Gastroesophageal sphincter (tissue), 4 donors: Measurements from ENCODE around the gene DHRS13. TPM values are rescaled to one million over a fixed set of nuclear protein-coding genes. Genes with fewer than 3 reads are reported as not detected.
A peak's percentile ranks its signal among the peaks of the same experiment; 100 is the strongest.

ENCODE experiments used
- ATAC-seq: fragments of 150-250 bp; one replicate; pipeline ENCODE4 v1.9.1; 2016; ENCODE audit warnings: mild to moderate bottlenecking, moderate library complexity
- H3K27ac ChIP-seq, 4 donors: fragments of 200-600 bp; sonication (generic) in 3 of 4; 1 replicate in 3 of 4; 2 replicates in 1 of 4; pipeline ENCODE4 v1.5.1; 2016 to 2019
- H3K27me3 ChIP-seq: fragments of 200-600 bp; sonication (generic); one replicate; pipeline ENCODE4 v1.5.1; 2019
- H3K36me3 ChIP-seq, 2 donors: fragments of 200-600 bp; sonication (generic); one replicate each; pipeline ENCODE4 v1.5.1; 2019; ENCODE audit warnings: control low read depth in 1 of 2
- H3K4me1 ChIP-seq, 3 donors: fragments of 200-600 bp; sonication (generic); 1 replicate in 2 of 3; 2 replicates in 1 of 3; pipeline ENCODE4 v1.5.1; 2016 to 2019; ENCODE audit warnings: control low read depth in 2 of 3
- H3K4me3 ChIP-seq, 2 donors: fragments of 200-600 bp; sonication (generic); one replicate each; pipeline ENCODE4 v1.5.1; 2019; ENCODE audit warnings: mild to moderate bottlenecking in 1 of 2, moderate library complexity in 1 of 2
- H3K9me3 ChIP-seq, 3 donors: fragments of 200-600 bp; sonication (generic); one replicate each; pipeline ENCODE4 v1.5.1; 2017 to 2019; ENCODE audit warnings: control low read depth in 2 of 3
- CTCF ChIP-seq, 4 experiments: fragments of 200-600 bp in 2 of 4; fragments of 450-650 bp in 2 of 4; sonication (generic) in 1 of 4; IDR thresholded peaks; one replicate each; pipeline ENCODE4 v1.5.1; 2017 to 2019; ENCODE audit warnings: antibody characterized with exemption in 4 of 4, mild to moderate bottlenecking in 2 of 4, moderate library complexity in 2 of 4
- EP300 ChIP-seq: sonication (generic); formaldehyde crosslinking; IDR thresholded peaks from one replicate; pipeline ENCODE4 v1.6.1; 2017; ENCODE audit warnings: antibody characterized with exemption, mild to moderate bottlenecking
- POLR2A ChIP-seq, 2 donors: fragments of 450-650 bp; IDR thresholded peaks; one replicate each; pipeline ENCODE4 v1.6.1; 2017; ENCODE audit warnings: antibody characterized with exemption in 2 of 2, mild to moderate bottlenecking in 2 of 2, moderate library complexity in 1 of 2
- POLR2AphosphoS5 ChIP-seq: sonication (generic); formaldehyde crosslinking; IDR thresholded peaks from one replicate; pipeline ENCODE4 v1.6.1; 2017; ENCODE audit warnings: antibody characterized with exemption
- WGBS, 2 donors: methylation state at CpG; one replicate each; pipeline ENCODE4 v1.1.5; 2018; ENCODE audit warnings: low coverage in 1 of 2; 5-methylcytosine and 5-hydroxymethylcytosine counted together
- total RNA-seq, 4 donors: library from RNA; depleted of rRNA; stranded (reverse); fragments of >200 nt; gene quantifications; one replicate each; pipeline ENCODE4 v1.1.0, GENCODE V29; 2016

DHRS13 gene
- total RNA-seq, result 1 to 10 TPM; 3.9 to 6.5 (median 5.2) TPM

GRCh38 chr17:28902819-28903545 lies at the start of gene DHRS13:
TSS of gene DHRS13 (minus strand) at chr17:28903079. CDS start at chr17:28902944, 135 bp downstream.
- TF ChIP-seq POLR2A (IDR thresholded peaks at IDR 0.05) (peak; percentile 3 to 10), EP300 (no peak), POLR2AphosphoS5 (peak; percentile 24), CTCF (IDR thresholded peaks at IDR 0.05) (peak; percentile 64 to 88 (median 84))
- Histone ChIP-seq H3K27me3 (no peaks in the 10 kb centered on the region), H3K9me3 (no peaks in the 10 kb centered on the region), H3K4me1 (peaks cover 0 to 60% (median 12%) of the 10 kb centered on the region in 3 donors), H3K36me3 (peaks cover 0 to 28% of the 10 kb centered on the region in 2 donors), H3K4me3 (peak within 1 kb of the TSS; percentile 44 to 86), H3K27ac (peak within 1 kb of the TSS; percentile 10 to 92 (median 86))
- WGBS, 2 donors, result 0 to 5% methylated on average over 1 to 2 of the region's 55 CpGs
- ATAC-seq, result peak; percentile 91

DNA sequence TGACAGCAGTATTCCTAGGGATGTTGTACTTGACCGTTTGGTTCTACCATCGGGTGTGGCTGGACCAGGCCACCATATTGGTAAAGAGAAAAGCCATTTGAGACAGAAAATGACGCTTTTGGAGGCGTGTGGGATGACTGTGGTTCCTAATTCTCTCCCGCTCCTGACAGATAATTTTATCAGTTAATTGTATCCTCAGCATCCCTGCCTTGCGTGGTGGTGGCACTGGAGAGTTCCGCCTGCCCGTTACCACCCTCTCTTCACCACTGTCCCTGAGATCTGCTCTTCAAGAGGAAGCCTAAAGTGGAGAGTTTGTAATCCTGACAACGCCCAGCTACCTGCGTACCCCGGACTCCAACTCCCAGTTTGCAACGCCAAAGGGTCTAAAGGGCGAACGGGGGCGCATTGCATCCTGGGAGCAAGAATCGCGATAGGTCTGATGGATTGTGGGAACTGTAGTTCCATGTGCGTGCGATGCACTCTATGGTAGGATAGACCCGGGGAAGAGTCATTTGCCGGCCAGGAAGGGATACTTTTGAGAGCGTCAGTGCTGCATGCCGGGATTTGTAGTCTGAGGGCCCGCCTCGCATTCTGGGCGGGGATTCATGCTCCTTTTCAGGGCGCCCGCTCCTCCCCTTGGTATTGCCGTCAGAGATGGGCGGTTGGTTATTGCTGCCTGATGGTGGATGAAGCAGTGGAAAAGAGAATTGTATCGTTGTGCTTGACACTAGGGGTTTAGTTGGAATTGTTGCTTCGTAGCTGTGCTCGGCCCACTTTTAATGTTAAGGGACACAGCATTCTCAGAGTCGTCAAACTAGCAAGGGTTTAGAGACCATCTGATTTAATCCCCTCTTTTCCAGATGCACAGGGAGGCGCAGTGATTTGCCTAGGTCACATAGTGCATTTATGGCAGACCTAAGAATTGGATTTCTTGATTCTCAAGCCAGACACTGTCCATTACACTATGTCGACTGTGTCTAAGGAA lies 49.4 kb upstream of the DHRS13 start:
- Histone ChIP-seq H3K4me3 (peak overlapping the region; percentile 75 to 96), H3K4me1 (peaks cover 0 to 39% (median 15%) of the 10 kb centered on the region in 3 donors), H3K36me3 (peaks cover 0 to 3% of the 10 kb centered on the region in 2 donors), H3K27ac (peak overlapping the region; percentile 95 to 100 (median 98)), H3K27me3 (no peaks in the 10 kb centered on the region), H3K9me3 (no peaks in the 10 kb centered on the region)
- ATAC-seq, result peak; percentile 89
- peak in 1 of 2 donors; percentile 24 for TF ChIP-seq POLR2A (IDR thresholded peaks at IDR 0.05)
- no peak for TF ChIP-seq EP300
- TF ChIP-seq POLR2AphosphoS5, result peak; percentile 77
- peak in 1 of 4 experiments; percentile 9 for TF ChIP-seq CTCF (IDR thresholded peaks at IDR 0.05)
- 3 to 6% methylated on average over 20 to 25 of the region's 36 CpGs for WGBS, 2 donors

GRCh38 chr17:28951428-28951990 lies 48.6 kb upstream of the DHRS13 start, which contains the start of gene PHF12:
TSS of gene PHF12 (minus strand) at chr17:28951518. CDS start at chr17:28950960, 558 bp downstream.
- Histone ChIP-seq H3K27me3 (no peaks in the 10 kb centered on the region), H3K4me3 (peak within 1 kb of the TSS; percentile 96), H3K27ac (peak within 1 kb of the TSS; percentile 95 to 100 (median 98)), H3K9me3 (no peaks in the 10 kb centered on the region), H3K36me3 (no peaks in the 10 kb centered on the region), H3K4me1 (peaks cover 0 to 46% (median 21%) of the 10 kb centered on the region in 3 donors)
- WGBS, 2 donors, result 0% methylated on average over 1 to 3 of the region's 51 CpGs
- peak; percentile 89 for ATAC-seq
- peak; percentile 79 for TF ChIP-seq POLR2A (IDR thresholded peaks at IDR 0.05)
- TF ChIP-seq POLR2AphosphoS5, result peak; percentile 87
- no peak for TF ChIP-seq EP300
- peak in 1 of 4 experiments; percentile 11 for TF ChIP-seq CTCF (IDR thresholded peaks at IDR 0.05)

- H3K4me3 ChIP-seq, result peak overlapping the region; percentile 96
- H3K9me3 ChIP-seq, result no peaks in the 10 kb centered on the region
- no peak for TF ChIP-seq POLR2AphosphoS5
- no peak for TF ChIP-seq POLR2A (IDR thresholded peaks at IDR 0.05)
- no peak for TF ChIP-seq EP300
- TF ChIP-seq CTCF (IDR thresholded peaks at IDR 0.05), result no peak
- peaks cover under 1 to 53% (median 28%) of the 10 kb centered on the region in 3 donors for H3K4me1 ChIP-seq
- no peaks in the 10 kb centered on the region for H3K27me3 ChIP-seq
- 0% methylated on average over 5 of the region's 51 CpGs; no CpG with 5 or more reads in 1 of the 2 donors for WGBS, 2 donors
- H3K27ac ChIP-seq, result peak overlapping the region; percentile 94 to 99 (median 94)
- ATAC-seq, result peak; percentile 0
- no peaks in the 10 kb centered on the region for H3K36me3 ChIP-seq
Measured at GRCh38 chr17:28950752-28951427, 48.0 kb upstream of the DHRS13 start.
